GM18517 (cell line): ENCODE measurements around the gene LMAN2.

Experiments used
- ATAC-seq: cut with Tn5 transposase; IDR thresholded peaks from one replicate; pipeline ENCODE4 v1.9.1; 2021; ENCODE audit warnings: mild to moderate bottlenecking, moderate library complexity; ENCODE audit not compliant: unreplicated experiment

LMAN2 gene, protein sequence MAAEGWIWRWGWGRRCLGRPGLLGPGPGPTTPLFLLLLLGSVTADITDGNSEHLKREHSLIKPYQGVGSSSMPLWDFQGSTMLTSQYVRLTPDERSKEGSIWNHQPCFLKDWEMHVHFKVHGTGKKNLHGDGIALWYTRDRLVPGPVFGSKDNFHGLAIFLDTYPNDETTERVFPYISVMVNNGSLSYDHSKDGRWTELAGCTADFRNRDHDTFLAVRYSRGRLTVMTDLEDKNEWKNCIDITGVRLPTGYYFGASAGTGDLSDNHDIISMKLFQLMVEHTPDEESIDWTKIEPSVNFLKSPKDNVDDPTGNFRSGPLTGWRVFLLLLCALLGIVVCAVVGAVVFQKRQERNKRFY

DNA sequence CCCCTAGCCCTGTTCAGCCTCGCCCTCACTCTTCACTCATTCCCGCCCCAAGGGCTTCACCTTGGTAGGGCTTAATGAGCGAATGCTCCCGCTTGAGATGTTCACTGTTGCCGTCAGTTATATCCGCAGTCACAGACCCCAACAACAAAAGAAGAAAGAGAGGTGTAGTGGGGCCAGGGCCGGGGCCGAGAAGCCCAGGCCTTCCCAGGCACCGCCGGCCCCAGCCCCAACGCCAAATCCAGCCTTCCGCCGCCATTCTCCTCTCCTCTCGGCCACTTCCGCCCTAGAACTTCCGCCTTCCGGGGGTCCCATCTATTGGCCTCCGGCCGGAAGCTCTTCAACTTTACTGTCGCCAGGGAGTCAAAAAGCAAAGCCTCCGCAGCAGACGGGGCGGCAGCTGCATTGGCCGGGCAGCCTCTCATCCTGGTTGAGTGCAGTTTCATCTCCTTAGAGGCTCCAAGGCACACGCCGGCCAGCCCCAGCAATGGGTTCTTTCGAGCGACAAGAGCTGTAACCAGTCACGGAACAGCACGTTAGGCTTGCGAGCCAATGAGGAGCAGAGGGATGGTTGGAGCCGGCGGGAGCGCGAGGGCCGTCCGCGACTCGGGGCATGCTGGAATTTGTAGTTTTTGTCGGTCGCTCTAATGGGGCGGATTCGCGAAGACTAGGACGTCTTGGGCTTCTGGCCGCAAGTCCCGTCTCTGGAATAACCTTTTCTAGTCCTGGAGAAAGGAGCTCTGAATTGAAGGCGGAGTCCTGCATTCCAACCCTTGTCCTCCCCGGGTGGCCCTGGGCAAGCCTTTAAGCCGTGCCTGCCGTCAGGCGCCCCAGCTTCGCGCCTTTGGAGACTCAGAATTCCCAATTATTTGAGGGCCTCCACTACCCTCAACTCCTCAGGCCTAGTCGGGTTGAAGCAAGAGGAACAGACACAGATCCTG, at the start of gene LMAN2:
TSS of gene LMAN2 (minus strand) at position 277 of the 938 bp plus-strand sequence. CDS start at position 256, 21 bp downstream.
- peak; percentile 89 for ATAC-seq

DNA sequence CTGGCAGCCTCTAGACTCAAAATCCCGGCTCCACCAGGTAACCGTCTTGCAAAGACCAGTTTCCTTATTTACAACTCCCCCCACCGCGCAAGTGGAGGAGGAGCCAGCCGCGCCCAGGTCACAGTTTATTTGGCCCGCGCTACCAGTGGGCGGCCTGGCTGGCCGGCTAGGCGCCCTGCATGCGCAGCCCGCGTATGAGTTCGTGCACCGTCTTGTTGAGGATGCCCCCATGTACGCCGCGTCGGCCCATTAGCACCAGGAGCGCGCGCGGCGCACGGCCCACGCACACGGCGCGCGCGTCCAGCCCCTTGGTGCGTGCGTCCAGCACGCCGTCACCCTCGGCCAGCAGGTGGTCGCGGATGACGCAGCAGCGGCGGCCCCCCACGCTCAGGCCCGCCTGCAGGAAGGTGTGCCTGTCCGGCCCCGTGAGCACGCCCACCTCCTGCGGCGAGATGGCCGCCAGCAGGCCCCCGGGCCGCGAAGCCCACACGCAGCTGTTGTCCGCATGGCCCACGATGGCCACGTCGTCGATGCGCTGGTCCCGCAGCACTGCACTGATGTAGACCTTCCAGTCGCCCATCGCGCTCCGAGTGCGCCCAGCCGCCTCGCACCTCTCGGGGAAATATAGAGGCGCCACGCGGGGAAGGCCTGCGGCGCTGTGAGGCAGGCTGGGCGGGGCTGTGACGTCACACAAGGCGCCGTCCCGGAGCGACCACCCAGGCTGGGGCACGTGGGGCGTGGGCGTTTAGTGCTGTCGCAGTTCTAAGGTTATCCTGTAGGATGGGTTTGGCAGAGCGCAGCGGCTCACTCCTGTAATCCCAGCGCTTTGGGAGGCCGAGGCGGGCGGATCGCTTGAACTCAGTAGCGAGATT, 48.8 kb upstream of the LMAN2 start, which contains the start of gene PFN3:
TSS of gene PFN3 (minus strand) at position 665 of the 872 bp plus-strand sequence. CDS start at position 580, 85 bp downstream.
- no peak for ATAC-seq

DNA sequence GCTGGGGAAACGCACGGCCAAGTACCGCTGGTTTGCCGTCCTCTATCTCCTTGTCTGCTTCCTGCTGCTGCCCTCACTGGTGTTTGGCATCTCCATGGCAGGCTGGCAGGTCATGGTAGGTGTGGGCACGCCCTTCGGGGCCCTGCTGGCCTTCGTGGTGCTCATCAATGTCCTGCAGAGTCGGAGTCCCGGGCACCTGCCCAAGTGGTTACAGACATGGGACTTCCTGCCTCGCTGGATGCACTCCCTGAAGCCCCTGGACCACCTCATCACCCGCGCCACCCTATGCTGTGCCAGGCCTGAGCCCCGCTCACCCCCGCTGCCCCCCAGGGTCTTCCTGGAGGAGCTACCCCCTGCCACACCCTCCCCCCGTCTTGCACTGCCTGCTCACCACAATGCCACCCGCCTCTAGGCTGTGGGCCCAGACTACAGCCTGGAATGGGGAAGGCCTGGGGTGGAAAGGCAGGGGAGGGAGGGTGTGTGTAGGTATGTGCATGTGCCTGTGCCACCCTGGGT, 46.5 kb upstream of the LMAN2 start:
- ATAC-seq, result no peak

DNA sequence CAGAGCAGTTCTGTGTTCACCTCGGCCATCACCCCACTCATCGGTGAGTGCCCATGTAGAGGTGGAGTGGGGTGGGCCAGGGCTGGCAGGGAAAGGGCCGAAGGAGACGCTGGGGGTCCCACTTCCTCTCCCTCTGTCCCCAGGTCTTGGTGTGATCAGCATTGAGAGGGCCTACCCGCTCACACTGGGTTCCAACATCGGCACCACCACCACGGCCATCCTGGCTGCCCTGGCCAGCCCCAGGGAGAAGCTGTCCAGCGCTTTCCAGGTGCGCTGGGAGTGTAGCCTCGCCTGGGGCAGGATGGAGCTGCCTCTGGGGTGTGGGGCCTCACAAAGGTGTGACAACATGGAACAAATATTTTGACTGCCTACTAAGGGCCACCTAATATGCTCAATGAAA, 45.3 kb upstream of the LMAN2 start:
- ATAC-seq, result no peak

DNA sequence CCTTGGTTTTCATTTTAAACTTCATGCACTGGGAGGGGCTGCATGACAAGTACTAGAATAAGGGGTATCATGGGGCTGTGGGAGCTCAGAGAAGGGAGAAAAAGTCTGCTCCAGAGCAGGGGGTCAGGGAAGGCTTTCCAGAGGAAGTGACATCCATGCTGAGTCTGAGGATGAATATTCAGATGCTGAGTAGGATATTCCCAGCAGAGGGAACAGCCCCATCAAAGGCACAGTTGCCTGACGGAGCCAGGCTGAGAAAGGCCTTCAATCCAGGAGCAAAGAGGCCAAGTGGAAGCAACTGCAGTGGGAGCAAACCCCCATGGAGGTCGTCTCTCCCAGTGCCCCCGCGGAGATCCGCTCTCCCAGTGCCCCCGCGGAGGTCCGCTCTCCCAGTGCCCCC, 44.6 kb upstream of the LMAN2 start:
- no peak for ATAC-seq

DNA sequence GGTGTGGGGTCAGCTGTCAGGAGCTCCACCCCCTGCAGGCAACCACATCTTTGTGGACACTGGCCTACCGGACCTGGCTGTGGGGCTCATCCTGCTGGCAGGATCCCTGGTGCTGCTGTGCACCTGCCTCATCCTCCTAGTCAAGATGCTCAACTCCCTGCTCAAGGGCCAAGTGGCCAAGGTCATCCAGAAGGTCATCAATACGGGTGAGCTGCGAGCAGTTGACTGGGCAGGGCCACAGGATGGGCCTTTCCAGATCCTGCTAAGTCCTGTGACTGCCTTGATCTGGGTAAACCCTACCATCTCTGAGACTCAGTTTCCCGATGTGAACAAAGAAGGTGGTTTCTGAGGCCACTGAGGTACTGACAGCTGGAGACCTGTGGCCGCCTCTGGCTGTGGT, 42.5 kb upstream of the LMAN2 start:
- ATAC-seq, result no peak

DNA sequence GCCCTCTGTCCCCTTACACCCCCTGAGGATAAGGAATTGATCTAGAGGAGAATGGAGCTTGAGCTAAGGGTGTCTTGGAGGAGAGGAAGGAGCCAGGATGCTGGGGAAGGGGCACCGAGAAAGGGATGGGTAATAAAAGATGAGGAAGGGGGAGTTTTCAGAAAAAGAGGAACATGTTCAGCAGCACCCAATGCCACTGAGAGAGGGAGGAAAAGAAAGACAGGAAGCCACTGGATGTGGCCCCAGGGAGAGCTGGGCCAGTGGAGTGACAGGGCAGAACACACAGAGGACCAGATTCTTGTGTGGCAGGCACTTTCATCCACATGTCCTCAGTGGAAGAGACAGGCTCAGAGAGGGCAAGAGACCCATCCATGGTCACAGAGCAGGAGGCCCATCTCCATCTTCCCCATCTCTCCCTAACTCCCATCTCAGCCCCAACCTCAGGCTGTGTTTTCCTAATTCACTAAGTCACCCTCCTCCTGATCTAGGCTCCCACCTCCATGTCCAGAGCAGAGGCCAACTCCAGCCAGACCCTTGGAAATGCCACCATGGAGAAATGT, 41.8 kb upstream of the LMAN2 start:
- ATAC-seq, result no peak

DNA sequence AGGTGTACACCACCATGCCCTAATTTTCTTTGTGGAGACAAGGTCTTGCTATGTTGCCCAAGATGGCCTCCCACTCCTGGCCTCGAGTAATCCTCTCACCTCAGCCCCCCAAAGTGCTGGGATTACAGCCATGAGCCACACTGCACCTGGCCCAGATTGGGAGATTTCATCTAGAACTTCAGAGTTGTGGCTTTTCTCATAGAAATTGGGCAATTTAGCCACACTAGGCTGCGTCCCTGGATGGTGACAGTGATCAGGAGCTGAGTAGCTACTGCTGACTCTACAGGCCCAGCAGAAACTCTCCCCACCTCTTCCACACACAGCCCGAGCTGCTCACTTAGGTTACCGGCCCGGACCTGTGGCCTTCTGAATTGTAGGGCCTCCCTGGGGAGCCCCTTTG, 41.3 kb upstream of the LMAN2 start:
- ATAC-seq, result no peak

DNA sequence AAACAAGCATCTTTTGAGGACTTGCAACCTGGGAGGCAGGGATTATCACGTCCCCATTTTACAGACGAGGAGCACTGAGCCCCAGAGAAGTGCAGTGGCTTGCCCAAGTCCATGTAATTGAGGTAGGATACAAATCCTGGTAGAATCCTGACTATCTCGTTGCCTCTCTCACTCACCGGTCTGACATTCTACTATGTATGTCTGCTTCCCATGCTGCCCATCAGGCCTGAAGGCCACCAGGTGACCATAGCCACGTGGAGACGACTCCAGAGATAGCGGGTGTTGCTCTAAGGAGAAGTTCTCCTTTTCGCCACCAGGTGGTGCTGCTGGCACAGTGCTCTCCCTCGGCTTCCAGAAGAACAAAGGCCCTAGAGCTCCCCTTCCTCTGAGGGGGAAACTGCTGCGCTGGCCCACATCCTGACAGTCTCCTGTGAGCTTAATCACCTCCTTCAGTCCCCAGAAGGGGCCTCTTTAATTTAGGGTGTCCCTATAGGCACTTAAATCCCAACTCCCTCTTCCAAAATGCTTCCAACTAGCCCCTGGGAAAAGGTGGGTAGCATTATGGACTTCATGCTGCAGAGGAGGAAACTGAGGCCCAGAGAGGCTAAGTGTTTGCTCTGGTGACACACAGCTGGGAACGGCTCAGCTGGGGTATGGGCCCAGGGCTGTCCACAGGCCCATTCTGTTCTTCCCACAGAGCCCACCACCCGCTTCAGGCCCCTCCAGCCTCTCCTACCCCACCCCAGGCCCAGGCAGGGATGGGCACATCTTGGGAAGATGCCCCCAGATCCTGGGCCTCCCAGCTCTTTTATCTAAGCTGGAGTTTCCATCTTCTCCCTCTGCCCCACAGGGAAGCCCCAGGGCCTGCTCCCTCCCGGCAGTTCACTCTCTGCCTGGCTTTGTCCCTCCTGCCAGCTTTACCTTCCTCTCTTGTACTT, 39.2 kb upstream of the LMAN2 start:
- ATAC-seq, result peak; percentile 50

DNA sequence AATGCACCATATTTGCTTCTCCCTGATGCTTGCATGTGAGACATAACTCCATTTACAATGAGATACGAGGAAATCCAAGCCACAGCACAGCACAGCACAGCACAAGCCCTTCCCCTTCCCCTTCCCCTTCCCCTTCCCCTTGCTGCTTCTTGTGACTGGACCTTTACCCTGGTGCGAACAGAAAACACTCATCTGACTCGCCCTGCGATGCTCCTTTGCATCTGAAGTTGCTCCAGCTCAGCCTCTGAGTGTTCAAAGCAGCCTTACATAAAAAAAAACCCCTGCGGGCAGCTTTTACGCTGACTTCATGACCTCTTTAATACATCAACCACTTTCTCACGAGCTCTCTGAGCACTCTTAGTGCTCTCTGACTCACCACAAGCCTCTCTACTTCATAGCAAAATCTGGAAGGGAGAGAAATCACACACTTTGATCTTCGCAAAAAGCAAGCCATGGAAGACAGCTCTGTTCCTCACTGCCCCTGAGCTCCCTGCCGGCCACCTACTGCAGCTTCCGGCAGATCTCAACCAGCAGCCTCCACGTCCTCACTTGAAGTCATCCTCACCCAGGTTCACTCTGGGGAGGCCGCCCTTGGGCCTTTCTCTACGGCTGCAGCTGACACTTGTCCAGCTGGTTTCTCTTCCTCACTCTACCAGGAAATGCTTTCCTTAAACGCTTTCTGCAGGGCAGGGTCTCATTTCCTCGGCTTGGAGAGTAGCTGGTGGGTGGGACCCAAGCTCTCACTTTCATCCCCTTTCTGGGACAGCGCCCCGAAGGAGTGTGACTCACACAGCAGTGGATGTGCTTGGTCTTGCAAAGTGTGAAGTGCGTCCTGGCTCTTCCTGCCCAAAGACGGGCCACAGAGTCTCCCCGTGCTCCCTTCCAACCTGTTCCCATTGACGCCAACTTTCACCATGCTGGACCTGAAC, 38.0 kb upstream of the LMAN2 start:
- ATAC-seq, result no peak

DNA sequence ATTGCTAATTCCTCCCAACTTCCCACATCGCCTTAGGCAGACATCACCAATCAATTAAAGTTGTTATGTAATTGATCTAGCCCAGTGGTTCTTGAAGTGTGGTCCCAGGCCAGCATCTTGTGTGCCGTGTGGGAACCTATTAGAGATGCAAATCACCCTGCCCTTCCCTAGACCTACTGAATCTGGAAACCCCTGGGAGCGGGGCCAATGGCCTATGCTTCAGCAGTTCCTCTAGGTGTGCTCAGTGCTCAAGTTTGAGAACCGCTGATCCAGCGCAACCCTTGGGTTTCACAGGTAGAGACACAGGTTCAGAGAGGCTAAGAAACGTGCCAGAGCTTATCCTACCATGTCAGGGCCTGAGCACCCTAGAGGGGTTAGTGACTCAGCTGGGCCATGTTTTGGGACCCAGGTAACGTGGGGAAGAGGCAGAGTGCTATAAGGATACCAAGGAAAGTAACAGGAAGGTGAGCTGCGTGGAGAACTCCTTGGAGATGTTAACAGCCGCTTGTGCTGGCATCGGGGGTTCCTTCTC, 37.1 kb upstream of the LMAN2 start:
- ATAC-seq, result no peak

DNA sequence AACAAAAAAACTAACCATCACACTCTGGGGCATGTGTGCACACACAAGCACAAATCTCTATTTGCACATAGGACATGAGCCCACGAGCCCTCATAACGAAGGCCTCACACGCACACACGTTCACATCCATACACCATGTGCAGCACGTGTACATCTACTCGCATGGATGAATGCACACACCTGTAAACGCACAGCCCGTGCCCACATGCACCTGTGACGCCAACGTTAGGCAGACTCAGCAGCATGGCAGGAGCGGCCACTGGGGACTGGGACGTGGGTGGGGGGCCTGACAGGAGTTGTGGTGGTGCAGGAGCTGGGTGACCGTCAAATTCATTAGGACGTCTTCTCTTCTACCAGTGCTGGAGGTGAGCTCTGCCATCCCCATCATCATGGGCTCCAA, 35.9 kb upstream of the LMAN2 start:
- ATAC-seq, result no peak

DNA sequence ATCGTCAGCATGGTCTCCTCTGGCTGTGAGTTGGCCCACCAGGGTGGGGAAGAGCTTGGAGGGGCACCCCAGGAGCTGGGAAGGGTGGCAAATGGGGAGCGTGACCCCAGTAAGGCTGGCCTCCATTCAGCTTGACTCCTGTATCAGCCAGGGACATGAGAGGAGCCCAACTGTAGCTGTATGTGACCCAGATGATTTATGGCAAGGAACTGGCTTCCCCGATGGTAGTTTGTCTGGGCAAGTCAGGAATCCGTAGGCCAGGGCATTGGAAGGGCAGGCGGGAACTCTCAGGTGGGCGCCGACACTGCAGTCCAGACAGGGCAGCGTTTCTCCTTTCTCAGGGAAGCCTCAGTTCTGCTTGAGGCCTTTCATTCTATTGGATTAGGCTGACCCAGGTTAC, 35.1 kb upstream of the LMAN2 start:
- ATAC-seq, result no peak

DNA sequence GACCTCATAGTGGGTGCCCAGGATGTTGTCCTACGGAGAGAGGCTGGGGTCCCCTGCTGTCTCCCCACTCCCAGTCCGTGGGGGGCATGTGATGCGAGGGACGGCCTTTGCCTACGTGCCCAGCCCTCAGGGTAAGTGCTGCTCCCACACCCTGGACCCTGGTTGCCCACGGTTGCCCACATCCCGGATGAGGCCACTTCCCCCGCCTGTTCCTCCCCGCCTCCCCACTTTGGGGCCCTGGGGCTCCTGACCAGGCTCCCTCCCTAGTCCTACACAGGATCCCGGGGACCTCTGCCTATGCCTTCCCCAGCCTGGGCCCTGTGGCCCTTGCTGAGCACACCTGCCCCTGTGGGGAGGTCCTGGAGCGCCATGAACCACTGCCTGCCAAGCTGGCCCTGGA, 34.3 kb upstream of the LMAN2 start:
- no peak for ATAC-seq

DNA sequence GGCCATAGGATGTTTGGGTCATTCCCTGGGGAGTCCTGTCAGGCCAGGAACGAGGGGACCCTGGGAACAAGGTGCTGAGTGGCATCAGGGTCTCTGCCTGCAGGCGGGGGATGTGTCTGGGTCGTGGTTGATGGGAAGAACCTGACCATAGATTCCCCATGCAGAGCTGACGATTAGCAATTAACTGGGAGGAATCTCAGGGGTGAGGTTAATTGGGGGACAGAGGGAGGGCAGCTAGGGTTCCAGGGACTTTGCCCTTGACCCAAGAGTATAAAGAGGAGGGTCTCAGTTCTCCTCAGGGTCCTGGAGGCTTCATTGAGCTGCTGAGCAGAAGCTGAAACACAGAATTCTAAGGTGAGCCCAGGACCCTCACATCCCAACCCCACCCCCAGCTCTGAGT, 32.7 kb upstream of the LMAN2 start, which contains the start of gene SLC34A1:
TSS of gene SLC34A1 (plus strand) at position 301 of the 400 bp plus-strand sequence. CDS start 1,308 bp downstream, outside the sequence.
- no peak for ATAC-seq

DNA sequence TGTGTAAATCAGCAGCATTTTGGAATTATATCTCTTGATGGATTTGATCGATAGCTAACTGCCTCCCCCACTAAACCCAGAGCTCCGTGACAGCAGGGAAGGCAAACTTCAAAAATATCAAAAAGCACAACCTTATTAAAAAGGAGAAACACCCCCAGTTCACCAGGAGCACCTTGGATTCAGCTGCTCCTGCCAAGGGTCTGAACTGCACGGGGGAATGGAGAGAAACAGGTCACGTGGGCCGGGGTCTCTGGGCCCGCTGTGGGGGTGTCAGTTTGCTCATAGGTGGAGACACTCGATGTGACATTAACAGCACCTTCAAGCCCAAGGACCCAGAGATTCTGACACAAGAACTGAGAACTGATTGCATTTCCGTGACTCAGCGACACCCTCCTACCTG, 31.7 kb upstream of the LMAN2 start:
- ATAC-seq, result no peak

DNA sequence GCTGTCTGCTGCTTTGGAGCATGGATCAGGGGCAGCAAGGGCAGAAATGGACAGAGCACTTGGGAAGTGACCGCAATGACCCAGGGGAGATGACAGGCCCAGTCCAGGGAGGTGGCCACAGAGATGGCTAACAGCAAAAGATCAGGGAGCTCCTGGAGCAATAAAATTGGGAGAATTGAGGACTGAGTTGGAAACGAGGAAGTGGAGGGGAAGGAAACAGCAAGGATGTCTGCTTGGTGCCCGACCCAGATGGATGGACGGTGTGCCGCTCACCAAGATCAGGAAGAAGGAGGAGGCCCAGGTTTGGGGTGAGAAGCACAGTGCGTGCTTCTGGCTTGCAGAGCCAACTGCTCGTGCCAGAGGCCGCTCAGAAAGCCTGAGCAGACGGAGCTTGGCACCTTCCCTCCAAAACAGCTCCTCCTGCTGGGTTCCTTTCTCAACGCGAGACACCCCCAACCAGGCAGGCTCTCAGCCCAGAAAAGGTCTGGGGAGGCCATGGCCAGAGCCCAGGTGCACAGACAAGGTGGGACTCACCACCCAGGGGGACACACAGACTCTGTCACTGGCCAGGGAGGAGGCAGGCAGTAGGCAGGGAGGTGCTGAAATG, 31.1 kb upstream of the LMAN2 start:
- no peak for ATAC-seq

DNA sequence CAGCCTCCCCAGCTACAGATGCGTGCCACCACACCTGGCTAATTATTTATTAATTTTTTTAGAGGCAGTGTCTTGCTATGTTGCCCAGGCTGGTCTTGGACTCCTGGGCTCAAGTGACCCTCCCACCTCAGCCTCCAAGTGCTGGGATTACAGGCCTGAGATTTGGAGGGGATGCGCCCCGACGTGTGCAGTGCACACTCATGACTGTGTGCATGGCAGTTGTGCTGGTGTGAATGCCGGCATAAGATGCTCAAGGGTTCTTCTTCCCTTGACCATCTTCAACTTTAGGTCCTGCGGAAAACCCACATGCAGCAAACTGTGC, 29.3 kb upstream of the LMAN2 start:
- ATAC-seq, result no peak
